DOHH2 (cell line): Measurements from ENCODE around the gene RAET1E.
"Not testable (repeated sequence)": the region's sequence is repeated elsewhere in the genome, so short reads cannot be mapped to it uniquely, and the experiment has no call there.

Source experiments
- H3F3A ChIP-seq: fragments of 200-600 bp; sonication (generic), shearing (Covaris generic); 2 replicates; pipeline ENCODE4 v1.6.0; 2016; ENCODE audit warnings: antibody characterized with exemption, mild to moderate bottlenecking; ENCODE audit not compliant: control insufficient read depth, insufficient read depth
- H3K27ac ChIP-seq: fragments of 200-600 bp; sonication (generic); 2 replicates; pipeline ENCODE4 v1.5.1; 2014; ENCODE audit warnings: low read depth, mild to moderate bottlenecking, low read length, moderate library complexity
- H3K27me3 ChIP-seq: fragments of 200-600 bp; sonication (generic); 2 replicates; pipeline ENCODE4 v1.6.1; 2014; ENCODE audit warnings: mild to moderate bottlenecking, low read length, mixed read lengths; ENCODE audit not compliant: control insufficient read depth
- H3K36me3 ChIP-seq: fragments of 200-600 bp; sonication (generic); 2 replicates; pipeline ENCODE4 v1.6.1; 2014; ENCODE audit warnings: mild to moderate bottlenecking, low read length, moderate library complexity, mixed read lengths; ENCODE audit not compliant: control insufficient read depth
- H3K4me1 ChIP-seq: fragments of 200-600 bp; sonication (generic); 2 replicates; pipeline ENCODE4 v1.6.1; 2014; ENCODE audit warnings: mild to moderate bottlenecking, low read length, mixed read lengths; ENCODE audit not compliant: control insufficient read depth
- H3K4me2 ChIP-seq: fragments of 200-600 bp; sonication (generic); 2 replicates; pipeline ENCODE4 v1.6.0; 2014; ENCODE audit warnings: mild to moderate bottlenecking, low read length, moderate library complexity
- H3K4me3 ChIP-seq: fragments of 200-600 bp; sonication (generic); 2 replicates; pipeline ENCODE4 v1.5.1; 2014; ENCODE audit warnings: mild to moderate bottlenecking, low read length, mixed read lengths
- H3K79me2 ChIP-seq: fragments of 200-600 bp; sonication (generic); 2 replicates; pipeline ENCODE4 v1.6.1; 2014; ENCODE audit warnings: mild to moderate bottlenecking, low read length, mixed read lengths; ENCODE audit not compliant: control insufficient read depth
- H3K9me2 ChIP-seq: fragments of 200-600 bp; sonication (generic); replicated peaks from 2 replicates; pipeline ENCODE4 v1.6.1; 2014; ENCODE audit warnings: mild to moderate bottlenecking, low read length, mixed read lengths; ENCODE audit not compliant: control insufficient read depth
- H3K9me3 ChIP-seq: fragments of 200-600 bp; sonication (generic); 2 replicates; pipeline ENCODE4 v1.6.1; 2014; ENCODE audit warnings: antibody characterized with exemption, low read length, mixed read lengths; ENCODE audit not compliant: control insufficient read depth, insufficient read depth
- H4K20me1 ChIP-seq: fragments of 200-600 bp; sonication (generic); 2 replicates; pipeline ENCODE4 v1.6.0; 2014; ENCODE audit warnings: low read depth, mild to moderate bottlenecking, antibody characterized with exemption, low read length, moderate library complexity; ENCODE audit not compliant: control insufficient read depth, insufficient read depth
- CTCF ChIP-seq: fragments of 200-600 bp; sonication (generic); IDR thresholded peaks from one replicate; pipeline ENCODE4 v1.5.1; 2014; ENCODE audit warnings: antibody characterized with exemption, mild to moderate bottlenecking, low read depth, low read length; ENCODE audit not compliant: poor library complexity, severe bottlenecking
- EZH2phosphoT487 ChIP-seq: fragments of 200-600 bp; sonication (generic); IDR thresholded peaks from 2 replicates; pipeline ENCODE4 v1.6.1; 2017; ENCODE audit warnings: borderline replicate concordance, mild to moderate bottlenecking, antibody characterized with exemption, low read length, moderate library complexity, mixed read lengths

Gene RAET1E

DNA sequence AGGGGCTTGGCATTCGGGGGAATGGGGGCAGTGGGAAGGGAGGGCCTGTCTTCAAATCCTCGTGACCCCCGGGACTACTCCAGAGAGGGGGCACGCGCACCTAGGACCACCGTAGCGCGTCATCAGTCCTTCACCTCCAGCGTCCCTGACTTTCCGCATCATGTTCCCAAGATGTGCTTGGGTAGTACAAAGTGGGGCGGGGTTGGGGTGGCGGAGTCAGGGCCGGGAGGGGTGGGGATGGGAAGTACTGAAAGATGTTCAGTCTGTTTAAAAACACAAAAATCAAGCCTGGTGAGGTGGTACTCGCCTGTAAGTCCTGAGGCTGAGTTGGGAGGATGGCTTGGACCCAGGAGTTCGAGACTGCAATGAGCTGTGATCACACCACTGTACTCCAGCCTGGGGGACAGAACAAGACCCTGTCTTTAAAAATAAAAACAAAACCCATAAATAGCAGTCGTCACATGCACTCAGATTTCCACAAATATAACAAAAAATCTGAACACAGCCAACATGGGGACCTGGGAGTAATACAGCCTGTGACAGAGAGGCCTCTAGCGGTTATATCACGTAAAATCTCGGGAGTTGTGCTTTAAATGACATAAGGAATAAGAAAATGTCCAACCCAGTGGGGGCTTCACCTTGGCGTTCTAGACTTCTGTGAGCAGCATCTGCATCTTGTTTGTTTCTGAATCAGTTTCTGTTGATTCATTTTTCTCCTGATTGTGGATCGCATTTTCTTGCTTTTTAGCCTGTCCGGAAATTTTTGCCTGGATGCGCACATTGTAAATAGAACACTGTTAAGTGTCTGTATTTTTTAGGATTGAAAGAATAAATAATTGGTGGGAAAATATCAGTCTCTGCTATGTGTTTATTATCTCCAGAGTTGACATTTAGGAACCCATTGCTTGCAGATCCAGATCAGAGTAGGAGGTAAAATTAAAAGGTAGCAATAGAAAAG, 33.1 kb downstream of the RAET1E start:
- H3K4me1 ChIP-seq: peaks cover 35% of the 10 kb centered on the region
- H3K9me3 ChIP-seq: no peaks in the 10 kb centered on the region
- peaks cover 5% of the 10 kb centered on the region; the same call in 1 of the 2 replicates for H3F3A ChIP-seq
- H3K36me3 ChIP-seq: no peaks in the 10 kb centered on the region
- TF ChIP-seq CTCF (peak; percentile 74), EZH2phosphoT487 (no peak)
- H3K79me2 ChIP-seq: no peaks in the 10 kb centered on the region
- H3K4me2 ChIP-seq: peak overlapping the region; percentile 84
- peak overlapping the region; percentile 78 for H3K4me3 ChIP-seq
- H4K20me1 ChIP-seq: no peaks in the 10 kb centered on the region; the same call in 1 of the 2 replicates
- H3K27me3 ChIP-seq: peaks cover 13% of the 10 kb centered on the region
- 0 out of 2 replicates have a peak overlapping the region, but pooled peaks have one; percentile 10 for H3K27ac ChIP-seq
- H3K9me2 ChIP-seq: no peaks in the 10 kb centered on the region

DNA sequence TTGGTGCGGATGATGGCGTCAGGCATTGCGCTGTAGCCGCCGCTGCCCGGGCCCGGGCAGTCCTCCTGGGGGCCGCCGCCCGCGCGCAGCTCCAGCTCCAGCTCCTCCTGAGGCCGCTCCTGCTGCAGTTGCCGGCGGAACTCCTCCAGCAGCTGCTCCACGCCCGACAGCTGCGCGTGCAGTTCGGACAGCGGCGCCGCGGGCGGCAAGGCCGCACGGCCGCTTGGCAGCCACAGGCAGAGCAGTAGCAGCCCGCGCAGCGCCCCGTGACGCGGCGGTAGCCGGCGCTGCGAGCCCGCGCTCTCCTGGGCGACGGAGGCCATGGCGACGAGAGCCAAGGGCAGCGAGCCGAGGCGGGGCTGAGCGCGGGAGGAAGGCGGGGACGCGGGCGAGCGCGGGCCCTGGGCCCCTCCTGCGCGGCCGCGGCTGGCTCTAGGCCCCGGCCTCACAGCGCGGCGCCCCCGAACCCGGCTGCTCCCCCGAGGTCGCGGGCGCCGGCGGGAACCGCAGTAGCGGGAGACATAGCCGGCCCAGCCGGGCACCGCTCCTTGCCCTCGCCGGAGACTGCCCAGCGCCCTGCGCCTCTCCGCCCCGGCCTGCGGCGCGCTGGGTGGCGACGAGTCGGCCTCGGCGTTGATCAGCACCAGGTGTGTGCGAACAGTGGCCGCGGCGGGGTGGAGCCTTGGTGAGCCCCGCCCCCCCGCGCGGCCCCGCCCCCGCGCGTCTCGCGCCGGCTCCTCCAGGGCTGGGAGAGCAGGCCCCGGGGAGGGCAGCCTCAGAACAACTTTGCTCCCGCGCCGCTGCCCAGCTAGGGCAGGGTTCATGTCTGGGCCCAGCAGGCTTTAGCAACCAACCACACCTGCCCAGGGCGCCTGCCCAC, 34.0 kb downstream of the RAET1E start, which contains the start of gene LRP11:
Gene LRP11, minus strand, starts transcription at position 662 of the 880 bp plus-strand sequence. Its CDS starts 339 bp downstream, at position 323.
- H3K4me2 ChIP-seq: peak within 1 kb of the TSS; percentile 84
- peaks cover 33% of the 10 kb centered on the region for H3K4me1 ChIP-seq
- 0 out of 2 replicates have a peak within 1 kb of the TSS, but pooled peaks have one; percentile 10 for H3K27ac ChIP-seq
- H3K36me3 ChIP-seq: no peaks in the 10 kb centered on the region
- H3K9me3 ChIP-seq: no peaks in the 10 kb centered on the region
- no peak for TF ChIP-seq CTCF
- TF ChIP-seq EZH2phosphoT487: no peak
- peaks cover 5% of the 10 kb centered on the region; the same call in 1 of the 2 replicates for H3F3A ChIP-seq
- peak within 1 kb of the TSS; percentile 78 for H3K4me3 ChIP-seq
- peaks cover 13% of the 10 kb centered on the region for H3K27me3 ChIP-seq
- H3K9me2 ChIP-seq: no peaks in the 10 kb centered on the region
- no peaks in the 10 kb centered on the region for H3K79me2 ChIP-seq
- no peaks in the 10 kb centered on the region; the same call in 1 of the 2 replicates for H4K20me1 ChIP-seq

DNA sequence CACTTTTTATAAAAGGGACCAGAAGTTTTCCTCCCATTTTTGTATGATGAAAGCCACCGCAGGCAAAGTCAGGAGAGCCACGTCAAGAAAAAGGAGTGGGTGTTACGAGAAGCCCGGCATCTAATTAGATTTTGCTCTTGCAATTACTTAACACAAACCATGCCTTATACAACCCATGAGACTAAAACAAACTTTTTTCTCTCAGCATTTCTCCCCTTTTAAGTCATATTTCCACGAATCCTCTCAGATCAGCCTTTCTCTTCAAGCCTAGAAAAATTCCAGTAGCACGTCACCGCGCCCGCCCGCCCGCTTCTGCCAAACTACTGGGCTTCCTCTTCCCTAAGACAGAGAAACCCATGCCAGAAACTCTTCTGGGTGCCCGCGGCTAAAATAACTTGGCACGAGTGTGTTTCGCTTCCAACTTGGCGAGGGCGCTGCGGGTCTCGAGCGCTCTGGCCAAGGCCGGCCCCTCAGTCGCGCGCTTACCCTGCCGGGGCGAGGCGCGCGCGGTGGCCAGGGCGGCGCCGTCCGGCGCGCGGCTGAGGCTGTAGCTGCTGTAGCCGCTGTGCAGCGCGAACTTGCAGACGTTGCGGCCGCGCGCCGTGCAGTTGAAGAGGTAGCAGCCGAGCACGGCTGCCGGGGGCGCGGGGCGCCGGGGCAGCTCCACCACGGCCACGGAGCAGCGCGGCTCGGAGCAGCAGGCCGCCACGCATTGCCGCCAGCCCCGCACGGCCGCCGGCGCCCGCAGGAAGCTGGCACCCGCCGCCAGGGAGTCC, 34.8 kb downstream of the RAET1E start:
- Histone ChIP-seq H3K27ac (no peak overlapping the region), H3K4me3 (peak overlapping the region; percentile 78), H3K4me1 (peaks cover 25% of the 10 kb centered on the region)

DNA sequence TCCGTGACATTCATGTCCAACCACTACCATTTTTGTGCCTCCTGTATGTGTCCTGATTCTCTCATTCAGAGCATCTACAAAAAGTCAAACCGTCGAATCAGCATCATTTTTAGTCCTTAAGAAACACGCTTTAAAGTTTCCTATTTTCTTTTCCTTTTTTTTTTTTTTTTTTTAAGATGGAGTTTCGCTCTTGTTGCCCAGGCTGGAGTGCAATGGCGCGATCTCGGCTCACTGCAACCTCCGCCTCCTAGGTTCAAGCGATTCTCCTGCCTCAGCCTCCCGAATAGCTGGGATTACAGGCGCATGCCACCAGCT, 35.5 kb downstream of the RAET1E start:
- H3K27me3 ChIP-seq: peaks cover 13% of the 10 kb centered on the region
- H3K4me1 ChIP-seq: peaks cover 20% of the 10 kb centered on the region
- H3K27ac ChIP-seq, H3K79me2 ChIP-seq, H3K4me3 ChIP-seq, H3K9me3 ChIP-seq, H3F3A ChIP-seq, H3K9me2 ChIP-seq, H3K36me3 ChIP-seq, H4K20me1 ChIP-seq: not testable (repeated sequence)
- H3K4me2 ChIP-seq: peak overlapping the region; percentile 84; the same call in 1 of the 2 replicates

More for the DNA sequence above, 34.8 kb downstream of the RAET1E start:
- H3K27me3 ChIP-seq: peaks cover 13% of the 10 kb centered on the region
- no peaks in the 10 kb centered on the region for H3K9me2 ChIP-seq
- H3K79me2 ChIP-seq: no peaks in the 10 kb centered on the region
- no peaks in the 10 kb centered on the region for H3K36me3 ChIP-seq
- TF ChIP-seq EZH2phosphoT487 (no peak), CTCF (no peak)
- no peaks in the 10 kb centered on the region for H3K9me3 ChIP-seq
- H3F3A ChIP-seq: no peaks in the 10 kb centered on the region
- no peaks in the 10 kb centered on the region; the same call in 1 of the 2 replicates for H4K20me1 ChIP-seq
- peak overlapping the region; percentile 84 for H3K4me2 ChIP-seq
